HG02571 (cell line): ENCODE results near the gene KRT3.
"Not testable (repeated sequence)": the region's sequence is repeated elsewhere in the genome, so short reads cannot be mapped to it uniquely, and the experiment has no call there.

Experiments used
- ATAC-seq: cut with Tn5 transposase; IDR thresholded peaks from one replicate; pipeline ENCODE4 v1.9.1; 2021; ENCODE audit warnings: mild to moderate bottlenecking, moderate library complexity; ENCODE audit not compliant: unreplicated experiment

KRT3 gene

GRCh38 chr12:52798671-52799504, 3.0 kb upstream of the KRT3 start:
- ATAC-seq: no peak

GRCh38 chr12:52798003-52798670, 2.2 kb upstream of the KRT3 start:
- ATAC-seq: no peak

GRCh38 chr12:52797529-52797894, 1.6 kb upstream of the KRT3 start:
- no peak for ATAC-seq

- ATAC-seq: no peak
Observed at GRCh38 chr12:52796839-52797528, 1.1 kb upstream of the KRT3 start.

- ATAC-seq: no peak
Observed at GRCh38 chr12:52796429-52796794, 495 bp upstream of the KRT3 start.

GRCh38 chr12:52795332-52795674, 614 bp downstream of the KRT3 start:
- ATAC-seq: not testable (repeated sequence)

- ATAC-seq: no peak
Observed at GRCh38 chr12:52794479-52795331, 1.2 kb downstream of the KRT3 start.

- no peak for ATAC-seq
Observed at GRCh38 chr12:52792185-52793029, 3.5 kb downstream of the KRT3 start.

- no peak for ATAC-seq
Observed at GRCh38 chr12:52791271-52792184, 4.4 kb downstream of the KRT3 start.

- ATAC-seq: no peak
Observed at GRCh38 chr12:52790427-52791270, 5.3 kb downstream of the KRT3 start.

- ATAC-seq: no peak
Observed at GRCh38 chr12:52789637-52790426, 6.1 kb downstream of the KRT3 start.

GRCh38 chr12:52788876-52789636, 6.9 kb downstream of the KRT3 start:
- no peak for ATAC-seq

GRCh38 chr12:52788192-52788875, 7.6 kb downstream of the KRT3 start:
- ATAC-seq: no peak

GRCh38 chr12:52787324-52788191, 8.4 kb downstream of the KRT3 start:
- ATAC-seq: no peak

GRCh38 chr12:52784909-52785308, 11.0 kb downstream of the KRT3 start:
- ATAC-seq: no peak
